ENCODE data around the gene ELOVL5. TPM values are rescaled to one million over a fixed set of nuclear protein-coding genes. Genes with fewer than 3 reads are reported as not detected.

ELOVL5 gene
- total and polyA plus RNA-seq, 12 donors = 31.4 to 1,320 (median 161) TPM

GRCh38 chr6:53325785-53326184 lies 23.0 kb downstream of the ELOVL5 start:
- H3K27ac ChIP-seq = peak overlapping the region in 4 of 5 donors; percentile 36 to 85 (median 78)
- H3K36me3 ChIP-seq (replicated peaks in 1 of 2) = no peaks in the 10 kb centered on the region
- 53 to 75% (median 65%) methylated on average over 6 of the region's 6 CpGs for WGBS, 4 donors
- H3K27me3 ChIP-seq = no peaks in the 10 kb centered on the region
- no peaks in the 10 kb centered on the region for H3K9me3 ChIP-seq (replicated peaks in 1 of 3)
- TF ChIP-seq POLR2A (IDR thresholded peaks at IDR 0.05) = no peak
- no peak for TF ChIP-seq CTCF (IDR thresholded peaks at IDR 0.05)
- no peak overlapping the region for H3K4me3 ChIP-seq
- H3K4me1 ChIP-seq (replicated peaks in 1 of 2) = peaks cover 53 to 70% of the 10 kb centered on the region in 2 donors
- intact Hi-C loops (cut with DNase I) = no loop called here
- DNase-seq = no peak

DNA sequence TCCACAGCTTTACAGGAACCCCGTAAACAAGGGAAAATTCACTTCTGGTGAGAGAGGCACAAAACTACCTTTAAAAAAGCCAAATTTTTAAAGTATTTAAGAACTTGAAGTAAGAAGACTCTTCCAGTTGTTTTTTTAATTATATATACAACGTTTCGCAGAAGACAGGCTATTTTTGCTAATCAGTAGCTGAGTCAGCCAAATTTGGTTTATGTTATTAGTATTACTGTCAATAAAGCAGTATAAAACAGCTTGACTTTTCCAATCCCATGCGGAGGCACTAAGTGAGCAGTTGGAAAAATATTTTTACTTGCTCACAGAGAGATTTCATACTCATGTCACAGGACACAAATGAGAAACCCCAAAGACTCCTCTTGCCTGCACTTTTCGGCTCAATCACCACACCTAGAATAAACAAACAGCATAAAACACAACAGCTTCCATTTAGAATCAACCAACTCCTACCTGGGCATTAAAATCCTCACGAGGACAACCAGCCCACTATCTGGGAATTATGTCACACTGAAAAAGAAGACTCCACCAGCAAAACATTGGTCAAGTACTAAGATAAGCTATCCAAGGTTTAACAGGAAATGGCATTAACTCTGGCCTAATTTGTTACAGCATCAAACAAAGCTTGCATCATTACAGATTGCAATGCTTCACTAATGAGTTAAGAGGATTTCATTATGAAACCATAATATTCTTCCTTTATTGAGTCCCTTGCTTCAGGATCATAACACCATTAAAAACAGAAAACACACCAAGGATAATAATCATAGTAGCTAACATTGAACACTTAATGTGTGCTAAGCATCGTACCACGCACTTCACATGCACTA lies 26.3 kb downstream of the ELOVL5 start:
- H3K27ac ChIP-seq = peak overlapping the region; percentile 18 to 67 (median 39)

GRCh38 chr6:53321701-53322100 lies 27.0 kb downstream of the ELOVL5 start:
- intact Hi-C loops (cut with DNase I) = no loop called here
- WGBS, 4 donors = 67 to 81% (median 78%) methylated on average over 2 of the region's 2 CpGs
- no peaks in the 10 kb centered on the region for H3K27me3 ChIP-seq
- no peak overlapping the region for H3K4me3 ChIP-seq
- DNase-seq = no peak
- TF ChIP-seq POLR2A (IDR thresholded peaks at IDR 0.05) (no peak), CTCF (IDR thresholded peaks at IDR 0.05) (no peak)
- H3K36me3 ChIP-seq (replicated peaks in 1 of 2) = no peaks in the 10 kb centered on the region
- H3K27ac ChIP-seq = peak overlapping the region in 3 of 5 donors; percentile 39 to 67 (median 51)
- peaks cover 29 to 53% of the 10 kb centered on the region in 2 donors for H3K4me1 ChIP-seq (replicated peaks in 1 of 2)
- no peaks in the 10 kb centered on the region for H3K9me3 ChIP-seq (replicated peaks in 1 of 3)

More for the DNA sequence above, 26.3 kb downstream of the ELOVL5 start:
- intact Hi-C loops (cut with DNase I) = no loop called here
- peaks cover 36 to 60% of the 10 kb centered on the region in 2 donors for H3K4me1 ChIP-seq (replicated peaks in 1 of 2)
- WGBS, 4 donors = 52 to 55% (median 54%) methylated on average over 8 of the region's 8 CpGs
- no peaks in the 10 kb centered on the region for H3K27me3 ChIP-seq
- H3K4me3 ChIP-seq = no peak overlapping the region
- no peaks in the 10 kb centered on the region for H3K9me3 ChIP-seq (replicated peaks in 1 of 3)
- TF ChIP-seq CTCF (IDR thresholded peaks at IDR 0.05) (no peak), POLR2A (IDR thresholded peaks at IDR 0.05) (no peak)
- no peak for DNase-seq
- H3K36me3 ChIP-seq (replicated peaks in 1 of 2) = no peaks in the 10 kb centered on the region

DNA sequence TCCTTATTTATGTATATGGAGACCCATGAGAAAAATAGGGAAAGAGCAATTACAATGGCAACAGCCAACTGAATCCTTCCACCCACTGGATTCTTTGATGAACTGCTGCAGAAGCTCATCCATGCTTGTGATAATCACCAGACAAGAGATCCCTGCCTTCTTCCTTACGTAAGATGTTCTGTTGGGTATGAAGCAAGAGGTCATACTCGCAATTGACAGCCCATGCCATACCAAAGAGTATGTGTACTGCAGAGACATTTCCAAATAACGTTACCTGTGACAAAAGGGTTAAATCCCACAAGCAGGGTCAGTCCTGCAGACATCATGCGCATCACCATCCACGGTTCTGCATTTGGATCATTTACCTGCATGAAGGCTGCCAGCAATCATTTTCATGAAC lies 27.8 kb downstream of the ELOVL5 start:
- WGBS, 4 donors = 73 to 79% (median 75%) methylated on average over 5 of the region's 5 CpGs
- Histone ChIP-seq H3K4me3 (no peak overlapping the region), H3K36me3 (replicated peaks in 1 of 2) (no peaks in the 10 kb centered on the region), H3K27me3 (no peaks in the 10 kb centered on the region), H3K4me1 (replicated peaks in 1 of 2) (peaks cover 25 to 49% of the 10 kb centered on the region in 2 donors), H3K9me3 (replicated peaks in 1 of 3) (no peaks in the 10 kb centered on the region), H3K27ac (no peak overlapping the region)
- DNase-seq = no peak
- TF ChIP-seq CTCF (IDR thresholded peaks at IDR 0.05) (no peak), POLR2A (IDR thresholded peaks at IDR 0.05) (no peak)
- intact Hi-C loops (cut with DNase I) = no loop called here

Data from adrenal gland (tissue), 12 donors.